Mesothelial cell of epicardium (in vitro differentiated cells): ENCODE results near the gene SULT2A1. TPM values are rescaled to one million over a fixed set of nuclear protein-coding genes. Genes with fewer than 3 reads are reported as not detected.
"Not testable (repeated sequence)": the region's sequence is repeated elsewhere in the genome, so short reads cannot be mapped to it uniquely, and the experiment has no call there.

ENCODE experiments used
- DNase-seq, 2 experiments: peaks; one replicate each; pipeline ENCODE4 v3.0.0; 2021; ENCODE audit warnings: low spot score in 2 of 2; ENCODE audit not compliant: unreplicated experiment in 2 of 2
- H3K27ac Mint-ChIP-seq: 2 replicates; pipeline ENCODE4 v1.8.0; 2021; ENCODE audit warnings: mixed read lengths
- H3K27me3 Mint-ChIP-seq: 2 replicates; pipeline ENCODE4 v1.8.0; 2021; ENCODE audit warnings: low read depth, mixed read lengths
- H3K36me3 Mint-ChIP-seq: 2 replicates; pipeline ENCODE4 v1.8.0; 2021; ENCODE audit warnings: mixed read lengths
- H3K4me1 Mint-ChIP-seq: 2 replicates; pipeline ENCODE4 v1.8.0; 2021; ENCODE audit warnings: mixed read lengths
- H3K4me3 Mint-ChIP-seq: 2 replicates; pipeline ENCODE4 v1.8.0; 2021; ENCODE audit warnings: mild to moderate bottlenecking, moderate library complexity, mixed read lengths
- H3K9me3 Mint-ChIP-seq: 2 replicates; pipeline ENCODE4 v1.8.0; 2021; ENCODE audit warnings: mixed read lengths
- total RNA-seq: library from RNA; stranded (reverse); gene quantifications from 3 replicates; pipeline ENCODE4 v1.2.1, GENCODE V29; 2021
- TF ChIP-seq, protein P1 (sequence below): fragments of 200-600 bp; sonication (generic); IDR thresholded peaks from one replicate; pipeline ENCODE4 v1.5.0; 2021; ENCODE audit warnings: antibody characterized with exemption; ENCODE audit not compliant: unreplicated experiment

Gene SULT2A1
- total RNA-seq, 1 donor from 2014 or later: not detected

DNA sequence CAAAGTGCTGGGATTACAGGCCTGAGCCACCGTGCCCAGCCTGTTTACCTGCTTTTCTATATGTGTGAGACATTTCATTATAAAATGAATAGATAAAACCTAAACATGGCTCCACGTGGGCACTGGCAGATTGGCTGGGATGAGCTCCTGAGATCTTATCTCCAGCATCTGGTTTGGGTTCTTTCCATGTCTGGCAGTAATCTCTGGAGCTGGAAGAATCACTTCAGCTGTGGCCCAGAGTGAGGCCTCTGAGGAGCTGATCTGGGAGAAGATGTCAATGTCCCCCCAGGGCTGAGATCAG, 5.5 kb upstream of the SULT2A1 start:
- H3K36me3 Mint-ChIP-seq: peaks cover 2% of the 10 kb centered on the region
- H3K4me1 Mint-ChIP-seq: peaks cover 17% of the 10 kb centered on the region
- peak overlapping the region; percentile 92 for H3K27ac Mint-ChIP-seq
- H3K9me3 Mint-ChIP-seq: peaks cover 13% of the 10 kb centered on the region
- TF ChIP-seq, protein P1, sequence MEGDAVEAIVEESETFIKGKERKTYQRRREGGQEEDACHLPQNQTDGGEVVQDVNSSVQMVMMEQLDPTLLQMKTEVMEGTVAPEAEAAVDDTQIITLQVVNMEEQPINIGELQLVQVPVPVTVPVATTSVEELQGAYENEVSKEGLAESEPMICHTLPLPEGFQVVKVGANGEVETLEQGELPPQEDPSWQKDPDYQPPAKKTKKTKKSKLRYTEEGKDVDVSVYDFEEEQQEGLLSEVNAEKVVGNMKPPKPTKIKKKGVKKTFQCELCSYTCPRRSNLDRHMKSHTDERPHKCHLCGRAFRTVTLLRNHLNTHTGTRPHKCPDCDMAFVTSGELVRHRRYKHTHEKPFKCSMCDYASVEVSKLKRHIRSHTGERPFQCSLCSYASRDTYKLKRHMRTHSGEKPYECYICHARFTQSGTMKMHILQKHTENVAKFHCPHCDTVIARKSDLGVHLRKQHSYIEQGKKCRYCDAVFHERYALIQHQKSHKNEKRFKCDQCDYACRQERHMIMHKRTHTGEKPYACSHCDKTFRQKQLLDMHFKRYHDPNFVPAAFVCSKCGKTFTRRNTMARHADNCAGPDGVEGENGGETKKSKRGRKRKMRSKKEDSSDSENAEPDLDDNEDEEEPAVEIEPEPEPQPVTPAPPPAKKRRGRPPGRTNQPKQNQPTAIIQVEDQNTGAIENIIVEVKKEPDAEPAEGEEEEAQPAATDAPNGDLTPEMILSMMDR: no peak
- H3K4me3 Mint-ChIP-seq: no peak overlapping the region
- H3K27me3 Mint-ChIP-seq: no peaks in the 10 kb centered on the region
- no peak for DNase-seq

DNA sequence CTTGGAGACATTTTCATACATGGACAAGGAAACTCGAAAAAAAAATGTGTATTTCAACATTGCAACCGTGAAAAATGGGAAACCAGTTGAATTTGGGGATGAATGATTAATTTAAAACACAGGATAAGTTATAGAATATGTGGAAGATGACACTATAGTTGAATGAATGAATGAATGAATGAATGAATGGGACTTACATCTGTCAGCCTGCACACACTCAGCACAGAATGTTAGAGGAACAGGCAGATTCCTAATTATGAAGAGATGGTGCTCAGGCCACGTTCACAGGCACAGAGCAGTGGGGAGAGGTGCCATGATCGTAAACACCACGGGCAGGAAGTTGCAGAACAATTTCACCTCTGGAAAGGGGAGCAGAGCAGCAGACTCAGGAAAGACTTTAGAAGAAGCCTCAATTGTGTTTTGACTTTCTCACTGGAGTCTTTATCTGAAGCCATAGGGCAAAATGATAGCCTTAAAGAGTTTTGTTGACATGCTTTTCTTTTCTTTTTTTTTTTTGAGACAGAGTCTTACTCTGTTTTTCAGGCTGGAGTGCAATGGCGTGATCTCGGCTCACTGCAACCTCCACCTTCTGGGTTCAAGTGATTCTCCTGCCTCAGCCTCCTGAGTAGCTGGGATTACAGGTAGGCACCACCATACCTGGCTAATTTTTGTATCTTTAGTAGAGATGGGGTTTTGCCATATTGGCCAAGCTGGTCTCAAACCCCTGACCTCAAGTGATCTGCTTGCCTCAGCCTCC, 4.9 kb upstream of the SULT2A1 start:
- H3K27me3 Mint-ChIP-seq: no peaks in the 10 kb centered on the region
- no peak overlapping the region for H3K4me3 Mint-ChIP-seq

DNA sequence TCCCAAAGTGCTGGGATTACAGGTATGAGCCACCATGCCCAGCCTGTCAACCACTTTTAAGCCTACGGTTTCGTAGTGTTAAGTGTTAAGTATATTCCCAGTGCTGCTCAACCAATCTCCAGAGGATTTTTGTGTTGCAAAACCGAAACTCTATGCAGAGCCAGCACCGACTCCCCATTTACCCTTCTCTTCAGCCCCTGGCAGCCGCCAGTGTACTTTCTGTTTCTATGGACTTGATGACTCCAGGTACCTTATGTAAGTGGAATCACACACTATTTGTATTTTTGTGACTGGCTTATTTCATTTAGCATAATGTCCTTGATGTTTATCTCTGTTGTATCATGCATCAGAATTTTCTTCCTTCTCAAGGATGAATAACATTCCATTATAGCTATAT, 1.1 kb downstream of the SULT2A1 start:
- H3K4me1 Mint-ChIP-seq: no peaks in the 10 kb centered on the region
- no peaks in the 10 kb centered on the region for H3K9me3 Mint-ChIP-seq
- H3K27ac Mint-ChIP-seq: no peak overlapping the region
- H3K27me3 Mint-ChIP-seq: peaks cover 7% of the 10 kb centered on the region
- no peak for DNase-seq
- H3K4me3 Mint-ChIP-seq: no peak overlapping the region
- TF ChIP-seq, protein P1: no peak
- no peaks in the 10 kb centered on the region for H3K36me3 Mint-ChIP-seq

More for the DNA sequence above, 4.9 kb upstream of the SULT2A1 start:
- DNase-seq: no peak
- Mint-ChIP-seq H3K9me3 (peaks cover 9% of the 10 kb centered on the region), H3K36me3 (peaks cover 2% of the 10 kb centered on the region), H3K4me1 (peaks cover 17% of the 10 kb centered on the region), H3K27ac (peak overlapping the region; percentile 92)
- TF ChIP-seq, protein P1: no peak

DNA sequence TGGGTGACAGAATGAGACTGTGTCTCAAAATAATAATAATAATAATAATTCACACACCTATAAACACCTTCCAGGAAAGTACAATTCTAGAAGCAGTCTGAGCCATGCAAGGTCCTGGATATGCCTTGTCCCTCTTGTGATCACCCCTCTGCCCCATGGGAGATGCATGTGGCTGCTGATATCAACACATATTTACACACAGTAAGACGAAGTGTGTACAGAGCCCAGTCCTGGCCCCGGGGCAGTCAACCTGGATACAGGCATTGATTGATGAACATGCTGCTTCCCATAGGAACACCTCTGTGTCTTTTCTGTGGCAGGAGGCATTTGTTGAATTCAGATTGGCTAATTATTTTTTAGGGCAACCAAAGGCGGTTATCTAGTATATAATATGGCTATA, 3.2 kb downstream of the SULT2A1 start:
- Mint-ChIP-seq H3K27me3 (peaks cover 7% of the 10 kb centered on the region), H3K4me1 (no peaks in the 10 kb centered on the region), H3K27ac (no peak overlapping the region), H3K4me3 (no peak overlapping the region), H3K9me3 (peaks cover 3% of the 10 kb centered on the region), H3K36me3 (no peaks in the 10 kb centered on the region)
- TF ChIP-seq, protein P1: no peak
- no peak for DNase-seq

DNA sequence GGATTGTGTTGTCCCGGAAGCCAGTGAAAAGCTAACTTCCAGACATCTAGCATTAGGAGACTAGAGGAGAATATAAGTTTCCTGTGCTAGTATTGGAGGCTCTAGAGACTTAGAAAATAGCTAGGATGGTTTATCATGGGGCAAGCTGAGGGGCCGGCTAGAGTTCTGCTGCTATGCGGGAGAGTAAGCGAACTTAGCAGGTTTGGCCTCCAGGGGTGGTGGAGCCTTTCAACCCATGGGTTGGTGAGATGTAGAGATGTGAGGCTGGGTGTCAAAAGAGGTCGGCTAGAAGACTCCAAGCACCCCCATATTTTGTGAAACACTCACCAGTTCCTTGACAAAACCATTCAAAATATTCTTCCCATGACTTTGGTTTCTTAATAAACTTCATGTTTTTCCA, 4.4 kb downstream of the SULT2A1 start:
- Mint-ChIP-seq H3K36me3 (no peaks in the 10 kb centered on the region), H3K4me3 (no peak overlapping the region), H3K27me3 (peaks cover 7% of the 10 kb centered on the region), H3K4me1 (no peaks in the 10 kb centered on the region), H3K27ac (no peak overlapping the region), H3K9me3 (peaks cover 3% of the 10 kb centered on the region)
- TF ChIP-seq, protein P1: no peak
- DNase-seq: no peak

DNA sequence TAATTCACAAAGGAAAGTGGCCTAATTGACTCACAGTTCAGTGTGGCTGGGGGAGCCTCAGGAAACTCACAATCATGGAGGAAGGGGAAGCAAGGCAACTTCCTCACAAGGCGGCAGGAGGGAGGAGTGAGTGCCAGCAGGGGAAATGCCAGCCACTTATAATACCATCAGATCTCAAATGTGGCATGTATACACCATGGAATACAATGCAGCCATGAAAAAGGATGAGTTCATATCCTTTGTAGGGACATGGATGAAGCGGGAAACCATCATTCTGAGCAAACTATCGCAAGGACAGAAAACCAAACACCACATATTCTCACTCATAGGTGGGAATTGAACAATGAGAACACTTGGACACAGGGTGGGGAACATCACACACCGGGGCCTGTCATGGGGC, 6.7 kb downstream of the SULT2A1 start:
- H3K27ac Mint-ChIP-seq, H3K27me3 Mint-ChIP-seq, H3K9me3 Mint-ChIP-seq, DNase-seq, H3K36me3 Mint-ChIP-seq, H3K4me1 Mint-ChIP-seq, H3K4me3 Mint-ChIP-seq: not testable (repeated sequence)
